Gastrocnemius medialis (tissue), 4 donors: ENCODE measurements around the gene HPF1. TPM values are rescaled to one million over a fixed set of nuclear protein-coding genes. Genes with fewer than 3 reads are reported as not detected.

Experiments used
- ATAC-seq, 2 donors: fragments of 150-250 bp; one replicate each; pipeline ENCODE4 v1.9.1; 2016
- DNase-seq, 2 donors: peaks; one replicate each; pipeline ENCODE4 v3.0.0-alpha.2; 2019
- H3K27ac ChIP-seq, 4 donors: fragments of 200-600 bp; sonication (generic); 1 replicate in 1 of 4; 2 replicates in 3 of 4; pipeline ENCODE4 v1.5.1; 2016 to 2018; ENCODE audit warnings: mild to moderate bottlenecking in 2 of 4, moderate library complexity in 1 of 4
- H3K27me3 ChIP-seq, 3 donors: fragments of 200-600 bp; sonication (generic) in 2 of 3; 1 replicate in 1 of 3; 2 replicates in 2 of 3; pipeline versions ENCODE4 v1.5.1 to v1.6.0; 2016 to 2019; ENCODE audit warnings: mild to moderate bottlenecking in 1 of 3, moderate library complexity in 1 of 3
- H3K36me3 ChIP-seq, 2 donors: fragments of 200-600 bp; sonication (generic) in 1 of 2; one replicate each; pipeline ENCODE4 v1.5.1; 2017 to 2018
- H3K4me1 ChIP-seq, 2 donors: fragments of 200-600 bp; sonication (generic) in 1 of 2; one replicate each; pipeline ENCODE4 v1.5.1; 2016 to 2017; ENCODE audit warnings: mild to moderate bottlenecking in 2 of 2
- H3K4me3 ChIP-seq, 4 donors: fragments of 200-600 bp; sonication (generic) in 3 of 4; 1 replicate in 1 of 4; 2 replicates in 3 of 4; pipeline ENCODE4 v1.5.1; 2016 to 2019; ENCODE audit warnings: mild to moderate bottlenecking in 2 of 4
- H3K9me3 ChIP-seq, 3 donors: fragments of 200-600 bp; sonication (generic) in 2 of 3; 1 replicate in 1 of 3; 2 replicates in 2 of 3; pipeline ENCODE4 v1.5.1; 2016 to 2019
- POLR2A ChIP-seq, 2 donors: fragments of 450-650 bp; IDR thresholded peaks; one replicate each; pipeline ENCODE4 v1.6.1; 2017; ENCODE audit warnings: antibody characterized with exemption in 2 of 2, mild to moderate bottlenecking in 2 of 2, moderate library complexity in 2 of 2
- in situ Hi-C, 4 donors: fragments of 200-750 bp; cut with MboI; loops; one replicate each; pipeline versions ENCODE4 v1.15.0 to v1.8.0; 2017; ENCODE audit warnings: low sequenced_read_pairs in 4 of 4
- intact Hi-C: fragments of 100-400 bp; cut with DNase I; formaldehyde crosslinking; loops from one replicate; pipeline ENCODE4 v1.15.1; 2023; ENCODE audit warnings: low total_unique reads
- total RNA-seq, 4 donors: library from RNA; depleted of rRNA; stranded (reverse); fragments of >200 nt; gene quantifications; one replicate each; pipeline versions ENCODE4 v1.1.0 to v1.2.3, GENCODE V29; 2016
- TF ChIP-seq, protein P1 (sequence below), 5 experiments: fragments of 450-650 bp in 3 of 5; fragments of 200-600 bp in 2 of 5; sonication (generic) in 2 of 5; IDR thresholded peaks in 4 of 5; conservative IDR thresholded peaks in 1 of 5; 1 replicate in 4 of 5; 2 replicates in 1 of 5; pipeline ENCODE4 v1.5.1; 2016 to 2019; ENCODE audit warnings: antibody characterized with exemption in 5 of 5, mild to moderate bottlenecking in 3 of 5, moderate library complexity in 3 of 5

HPF1 gene
- total RNA-seq, 4 donors from 2014 or later, result 18.4 to 51.8 (median 28.4) TPM

DNA sequence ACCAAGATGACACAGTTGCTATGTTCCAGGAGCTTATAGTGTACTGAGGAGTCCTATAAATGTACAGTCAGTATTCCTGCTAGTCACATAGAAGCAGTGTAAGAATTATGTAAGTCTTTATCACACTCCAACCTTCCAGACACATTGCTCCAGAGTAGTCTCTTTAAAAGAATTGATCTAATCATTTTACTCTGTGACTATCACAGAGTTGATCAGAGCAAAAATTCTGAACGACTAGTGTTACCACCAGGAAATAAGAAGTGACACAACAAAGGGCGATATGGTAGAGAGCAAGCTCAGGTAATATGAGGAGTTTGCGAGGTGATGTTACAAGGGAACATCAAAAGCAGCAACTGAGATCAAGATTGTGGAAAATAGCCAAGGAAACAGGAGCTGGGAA lies 9.0 kb upstream of the HPF1 start:
- H3K4me1 ChIP-seq, result no peaks in the 10 kb centered on the region
- no peak overlapping the region for H3K4me3 ChIP-seq
- no peaks in the 10 kb centered on the region for H3K36me3 ChIP-seq
- no peak for ATAC-seq
- intact Hi-C loops (no loop called here), in situ Hi-C loops (no loop called here)
- no peaks in the 10 kb centered on the region for H3K27me3 ChIP-seq
- no peak for TF ChIP-seq POLR2A (IDR thresholded peaks at IDR 0.05)
- TF ChIP-seq, protein P1, sequence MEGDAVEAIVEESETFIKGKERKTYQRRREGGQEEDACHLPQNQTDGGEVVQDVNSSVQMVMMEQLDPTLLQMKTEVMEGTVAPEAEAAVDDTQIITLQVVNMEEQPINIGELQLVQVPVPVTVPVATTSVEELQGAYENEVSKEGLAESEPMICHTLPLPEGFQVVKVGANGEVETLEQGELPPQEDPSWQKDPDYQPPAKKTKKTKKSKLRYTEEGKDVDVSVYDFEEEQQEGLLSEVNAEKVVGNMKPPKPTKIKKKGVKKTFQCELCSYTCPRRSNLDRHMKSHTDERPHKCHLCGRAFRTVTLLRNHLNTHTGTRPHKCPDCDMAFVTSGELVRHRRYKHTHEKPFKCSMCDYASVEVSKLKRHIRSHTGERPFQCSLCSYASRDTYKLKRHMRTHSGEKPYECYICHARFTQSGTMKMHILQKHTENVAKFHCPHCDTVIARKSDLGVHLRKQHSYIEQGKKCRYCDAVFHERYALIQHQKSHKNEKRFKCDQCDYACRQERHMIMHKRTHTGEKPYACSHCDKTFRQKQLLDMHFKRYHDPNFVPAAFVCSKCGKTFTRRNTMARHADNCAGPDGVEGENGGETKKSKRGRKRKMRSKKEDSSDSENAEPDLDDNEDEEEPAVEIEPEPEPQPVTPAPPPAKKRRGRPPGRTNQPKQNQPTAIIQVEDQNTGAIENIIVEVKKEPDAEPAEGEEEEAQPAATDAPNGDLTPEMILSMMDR (IDR thresholded peaks at IDR 0.05 in 4 of 5, conservative IDR thresholded peaks at IDR 0.05 in 1 of 5), result no peak
- H3K27ac ChIP-seq, result no peak overlapping the region
- DNase-seq, result no peak
- H3K9me3 ChIP-seq, result no peaks in the 10 kb centered on the region

DNA sequence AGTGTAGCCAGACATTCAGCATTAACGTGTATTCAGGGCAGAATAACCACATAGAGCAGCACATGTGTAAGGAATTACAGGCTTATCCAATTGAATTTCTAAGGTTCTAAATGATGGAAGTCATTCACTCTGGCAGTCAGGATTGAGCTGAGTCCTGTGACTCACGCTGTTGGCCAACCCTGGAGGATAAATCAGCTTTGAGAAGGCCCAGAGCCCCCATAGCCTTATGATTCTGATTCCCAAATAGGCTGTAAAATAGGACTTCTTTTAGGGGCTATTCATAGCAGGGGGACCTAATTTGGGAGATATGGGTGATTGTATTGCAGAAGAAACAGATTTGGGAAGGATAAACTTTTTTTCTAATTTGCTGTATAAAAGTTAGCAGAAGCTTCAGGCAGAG lies 8.1 kb upstream of the HPF1 start:
- TF ChIP-seq POLR2A (IDR thresholded peaks at IDR 0.05), result no peak
- TF ChIP-seq, protein P1 (IDR thresholded peaks at IDR 0.05 in 4 of 5, conservative IDR thresholded peaks at IDR 0.05 in 1 of 5), result no peak
- Histone ChIP-seq H3K36me3 (no peaks in the 10 kb centered on the region), H3K4me3 (no peak overlapping the region), H3K4me1 (no peaks in the 10 kb centered on the region), H3K9me3 (no peaks in the 10 kb centered on the region), H3K27me3 (no peaks in the 10 kb centered on the region), H3K27ac (no peak overlapping the region)
- in situ Hi-C loops, result no loop called here
- DNase-seq, result no peak
- intact Hi-C loops, result no loop called here
- ATAC-seq, result no peak

DNA sequence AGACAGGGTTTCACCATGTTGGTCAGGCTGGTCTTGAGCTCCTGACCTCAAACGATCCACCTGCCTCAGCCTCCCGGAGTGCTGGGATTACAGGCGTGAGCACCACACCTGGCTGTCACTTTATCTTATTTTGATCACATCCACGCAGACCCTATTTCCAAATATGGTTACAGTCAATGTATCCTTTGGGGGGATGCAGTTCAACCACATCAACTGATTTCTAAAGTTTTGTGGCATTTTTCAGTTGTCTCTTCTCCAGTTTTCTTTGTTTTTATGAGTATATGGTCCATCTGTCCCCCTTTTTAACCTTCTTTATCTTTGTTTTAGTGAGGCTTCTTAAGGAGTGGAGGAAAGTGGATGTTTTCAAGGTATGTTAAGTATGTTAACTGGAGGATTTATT lies 4.1 kb upstream of the HPF1 start:
- ATAC-seq, result no peak
- Histone ChIP-seq H3K27ac (no peak overlapping the region), H3K4me1 (peaks cover 7 to 8% of the 10 kb centered on the region in 2 donors), H3K36me3 (no peaks in the 10 kb centered on the region), H3K4me3 (no peak overlapping the region), H3K27me3 (no peaks in the 10 kb centered on the region), H3K9me3 (no peaks in the 10 kb centered on the region)
- intact Hi-C loops, result no loop called here
- no peak for TF ChIP-seq POLR2A (IDR thresholded peaks at IDR 0.05)
- TF ChIP-seq, protein P1 (IDR thresholded peaks at IDR 0.05 in 4 of 5, conservative IDR thresholded peaks at IDR 0.05 in 1 of 5), result no peak
- in situ Hi-C loops, result no loop called here
- no peak for DNase-seq

DNA sequence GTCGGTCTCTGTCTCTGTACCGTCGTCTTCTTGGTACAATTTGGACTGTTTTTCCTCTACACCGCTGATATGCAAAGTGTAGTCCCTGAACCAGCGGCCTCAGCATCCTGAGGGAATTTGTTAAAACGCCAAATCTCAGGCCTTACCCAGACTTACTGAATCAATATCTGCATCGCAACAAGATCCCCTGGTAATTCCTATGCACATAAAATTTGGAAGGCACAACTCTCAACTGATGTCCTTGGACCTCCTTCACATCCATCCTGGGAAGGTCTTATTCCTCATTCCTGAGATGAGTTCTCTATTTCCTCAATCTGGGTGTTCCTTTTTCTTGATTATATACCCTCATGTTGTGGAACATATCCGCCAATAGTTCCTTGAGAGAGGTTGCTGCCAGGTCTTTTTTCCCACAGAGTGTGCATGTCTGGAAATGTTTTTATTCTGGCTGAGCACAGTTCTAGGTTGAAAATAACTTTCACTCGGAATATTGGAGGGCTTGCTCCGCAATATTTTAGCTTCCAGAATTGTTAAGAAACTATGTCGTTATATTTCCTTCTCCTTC lies 738 bp upstream of the HPF1 start:
- peak overlapping the region; percentile 78 to 100 (median 88) for H3K4me3 ChIP-seq
- no peaks in the 10 kb centered on the region for H3K27me3 ChIP-seq
- peaks cover 16 to 17% of the 10 kb centered on the region in 2 donors for H3K4me1 ChIP-seq
- peaks cover 0 to under 1% of the 10 kb centered on the region in 2 donors for H3K36me3 ChIP-seq
- H3K9me3 ChIP-seq, result no peaks in the 10 kb centered on the region
- H3K27ac ChIP-seq, result peak overlapping the region; percentile 63 to 81 (median 73)
- DNase-seq (no peak), ATAC-seq (peak in 1 of 2 donors; percentile 10)
- in situ Hi-C loops (loop anchor here in 1 of 4 donors (10.0 kb wide), 1 partner anchor 134 kb away; the partner anchor contains the start of gene CLCN3), intact Hi-C loops (loop anchor here (2.0 kb wide), 2 partner anchors 146 to 268 kb away; partner anchors contain the start of genes MFAP3L and NEK1)
- TF ChIP-seq, protein P1 (IDR thresholded peaks at IDR 0.05 in 4 of 5, conservative IDR thresholded peaks at IDR 0.05 in 1 of 5), result no peak
- no peak for TF ChIP-seq POLR2A (IDR thresholded peaks at IDR 0.05)
